GM12878 (cell line): ENCODE results near the gene SERPINB10. TPM values are rescaled to one million over a fixed set of nuclear protein-coding genes. Genes with fewer than 3 reads are reported as not detected.

Source experiments
- ATAC-seq: fragments of 200-7000 bp; cut with Tn5 transposase; 3 replicates; pipeline ENCODE4 v1.9.1; 2020; ENCODE audit warnings: mild to moderate bottlenecking, moderate library complexity
- BruUV-seq: library from RNA; stranded (reverse); fragments of 400-500 nt; replicated peaks from 2 replicates; lab custom pipeline; 2021; lab: Mats Ljungman, UMichigan
- CTCF ChIA-PET: fragments of 300-600 bp; sonication (Branson Sonifier 250); formaldehyde crosslinking; extraction: SDS; loops from one replicate; lab custom pipeline; 2021; ENCODE audit warnings: inconsistent platforms; lab: Yijun Ruan, JAX
- POLR2A ChIA-PET: fragments of 350-600 bp; formaldehyde crosslinking; extraction: SDS; loops from one replicate; lab custom pipeline; 2021; ENCODE audit warnings: inconsistent platforms; lab: Charles Lee
- RAD21 ChIA-PET: fragments of 300-600 bp; sonication (Branson Sonifier 250); formaldehyde crosslinking; loops from one replicate; lab custom pipeline; 2023; ENCODE audit warnings: antibody characterized with exemption; ENCODE audit not compliant: unreplicated experiment; lab: Charles Lee
- SMC1A ChIA-PET: fragments of 300-600 bp; sonication (Branson Sonifier 250); formaldehyde crosslinking; loops from one replicate; lab custom pipeline; 2023; ENCODE audit not compliant: unreplicated experiment, uncharacterized antibody; lab: Charles Lee
- DNase-seq: peaks from one replicate; pipeline ENCODE4 v3.0.0-alpha.2; 2011; ENCODE audit warnings: low read depth, low spot score
- FAIRE-seq: peaks from 3 replicates; lab custom pipeline; 2011; peaks lifted over from hg19 to GRCh38; lab: Jason Lieb, UNC
- H2AFZ ChIP-seq: 2 replicates; pipeline ENCODE4 v1.6.0; 2011; ENCODE audit warnings: low read depth, low read length, control low read depth; ENCODE audit not compliant: control insufficient read depth
- H3K27ac ChIP-seq: 2 replicates; pipeline ENCODE4 v1.5.1; 2011; ENCODE audit warnings: control low read depth; ENCODE audit not compliant: control insufficient read depth, insufficient read depth
- H3K27me3 ChIP-seq, 2 experiments: replicated peaks in 1 of 2; 2 replicates each; pipeline versions ENCODE4 v1.6.0 to v1.6.1; 2011; ENCODE audit warnings: low read length in 1 of 2; ENCODE audit not compliant: control insufficient read depth in 2 of 2, insufficient read depth in 2 of 2
- H3K36me3 ChIP-seq, 2 experiments: 2 replicates each; pipeline ENCODE4 v1.5.1; 2011; ENCODE audit warnings: low read length in 1 of 2; ENCODE audit not compliant: control insufficient read depth in 2 of 2, insufficient read depth in 2 of 2
- H3K4me1 ChIP-seq: 2 replicates; pipeline ENCODE4 v1.6.1; 2011; ENCODE audit warnings: mild to moderate bottlenecking, low read length, moderate library complexity, mixed read lengths; ENCODE audit not compliant: control insufficient read depth, insufficient read depth
- H3K4me2 ChIP-seq: 2 replicates; pipeline ENCODE4 v1.6.0; 2011; ENCODE audit warnings: control low read depth; ENCODE audit not compliant: control insufficient read depth, insufficient read depth
- H3K4me3 ChIP-seq: fragments of 200-600 bp; sonication (generic); 2 replicates; pipeline ENCODE4 v1.5.1; 2016
- H3K79me2 ChIP-seq: 2 replicates; pipeline ENCODE4 v1.6.0; 2011; ENCODE audit warnings: low read length; ENCODE audit not compliant: control insufficient read depth, insufficient read depth
- H3K9ac ChIP-seq: 2 replicates; pipeline ENCODE4 v1.8.0; 2011; ENCODE audit warnings: low read length, control low read depth, mixed read lengths; ENCODE audit not compliant: control insufficient read depth, insufficient read depth
- H3K9me3 ChIP-seq: replicated peaks from 3 replicates; pipeline ENCODE4 v1.5.1; 2011; ENCODE audit warnings: mild to moderate bottlenecking, low read length; ENCODE audit not compliant: control insufficient read depth, insufficient read depth
- H4K20me1 ChIP-seq: 2 replicates; pipeline ENCODE4 v1.6.0; 2011; ENCODE audit not compliant: control insufficient read depth, insufficient read depth
- BCL11A ChIP-seq: IDR thresholded peaks from 2 replicates; pipeline ENCODE4 v1.6.1; 2011; ENCODE audit warnings: low read depth, low read length
- BMI1 ChIP-seq: fragments of 450-650 bp; IDR thresholded peaks from 2 replicates; pipeline ENCODE4 v1.6.1; 2016; ENCODE audit warnings: mild to moderate bottlenecking, moderate library complexity, borderline replicate concordance
- EED ChIP-seq: sonication (generic); IDR thresholded peaks from 2 replicates; pipeline ENCODE4 v1.6.1; 2016; ENCODE audit warnings: antibody characterized with exemption, low read depth
- IKZF2 ChIP-seq, 2 experiments: fragments of 450-650 bp; IDR thresholded peaks; 2 replicates each; pipeline ENCODE4 v1.6.1; 2017; ENCODE audit warnings: mild to moderate bottlenecking in 2 of 2, moderate library complexity in 2 of 2
- JUNB ChIP-seq: IDR thresholded peaks from 2 replicates; pipeline ENCODE4 v1.6.1; 2016; ENCODE audit warnings: antibody characterized with exemption, mild to moderate bottlenecking
- NBN ChIP-seq: fragments of 450-650 bp; IDR thresholded peaks from 2 replicates; pipeline ENCODE4 v1.6.1; 2016
- NFXL1 ChIP-seq: fragments of 450-650 bp; IDR thresholded peaks from 2 replicates; pipeline ENCODE4 v1.6.1; 2017; ENCODE audit warnings: antibody characterized with exemption, mild to moderate bottlenecking, borderline replicate concordance
- POLR2A ChIP-seq: IDR thresholded peaks from 2 replicates; pipeline ENCODE4 v1.6.1; 2011; ENCODE audit warnings: low read depth, mild to moderate bottlenecking, low read length
- POLR2AphosphoS2 ChIP-seq: IDR thresholded peaks from 2 replicates; pipeline ENCODE4 v1.6.1; 2011; ENCODE audit warnings: low read depth, mild to moderate bottlenecking, low read length, improper control_type of control experiment, moderate library complexity
- POLR2AphosphoS5 ChIP-seq: IDR thresholded peaks from 2 replicates; pipeline ENCODE4 v1.6.1; 2011; ENCODE audit warnings: mild to moderate bottlenecking, low read length, inconsistent platforms
- RAD51 ChIP-seq: fragments of 450-650 bp; IDR thresholded peaks from 2 replicates; pipeline ENCODE4 v1.6.1; 2016; ENCODE audit warnings: moderate library complexity, mild to moderate bottlenecking, inconsistent platforms
- SMAD5 ChIP-seq: IDR thresholded peaks from 2 replicates; pipeline ENCODE4 v1.6.1; 2016; ENCODE audit warnings: antibody characterized with exemption, low read depth
- SMARCA5 ChIP-seq: fragments of 450-650 bp; IDR thresholded peaks from 2 replicates; pipeline ENCODE4 v1.6.1; 2017; ENCODE audit warnings: mild to moderate bottlenecking
- SRF ChIP-seq, 2 experiments: IDR thresholded peaks; 2 replicates each; pipeline ENCODE4 v1.6.1; 2011; ENCODE audit warnings: low read depth in 2 of 2, low read length in 2 of 2, mild to moderate bottlenecking in 1 of 2, moderate library complexity in 1 of 2
- SUZ12 ChIP-seq: fragments of 200-600 bp; sonication (generic); IDR thresholded peaks from one replicate; pipeline ENCODE4 v1.6.1; 2018; ENCODE audit warnings: antibody characterized with exemption, mild to moderate bottlenecking; ENCODE audit not compliant: unreplicated experiment
- TARDBP ChIP-seq: IDR thresholded peaks from 2 replicates; pipeline ENCODE4 v1.6.1; 2016; ENCODE audit warnings: borderline replicate concordance
- TCF3 ChIP-seq: IDR thresholded peaks from 2 replicates; pipeline ENCODE4 v1.6.1; 2012; ENCODE audit warnings: low read depth, mild to moderate bottlenecking, low read length, borderline replicate concordance; ENCODE audit not compliant: insufficient read depth
- ZNF384 ChIP-seq: IDR thresholded peaks from 2 replicates; pipeline ENCODE4 v1.6.1; 2012; ENCODE audit warnings: low read depth, mild to moderate bottlenecking, low read length, improper control_type of control experiment, borderline replicate concordance
- ZZZ3 ChIP-seq: IDR thresholded peaks from 2 replicates; pipeline ENCODE4 v1.6.1; 2011; ENCODE audit warnings: low read depth; ENCODE audit not compliant: control insufficient read depth, insufficient read length
- WGBS: methylation state at CpG from one replicate; pipeline ENCODE4 v1.1.6; 2016; ENCODE audit warnings: low lambda C conversion rate; ENCODE audit not compliant: insufficient replicate concordance, insufficient coverage; ENCODE audit errors: missing lambda C conversion rate; 5-methylcytosine and 5-hydroxymethylcytosine counted together
- in situ Hi-C: fragments of 300-500 bp; cut with MboI; formaldehyde crosslinking; loops from 9 replicates; pipeline ENCODE4 v1.14.3; 2018; ENCODE audit warnings: mixed read lengths
- intact Hi-C: fragments of 100-400 bp; cut with micrococcal nuclease; formaldehyde crosslinking; loops from one replicate; pipeline ENCODE4 v1.14.2; 2022; ENCODE audit not compliant: unreplicated experiment
- polyA plus RNA-seq, 11 experiments: library from polyadenylated mRNA; depleted of rRNA in 4 of 11; unstranded in 6 of 11; stranded (reverse) in 5 of 11; fragments of >200 nt; fragmentation: Nextera tagmentation in 4 of 11; fragmentation: Illumina TruSeq in 1 of 11; extraction: Ambion mirVana in 4 of 11; extraction: Trizol in 1 of 11; gene quantifications; 1 replicate in 1 of 11; 2 replicates in 10 of 11; pipeline versions ENCODE4 v1.2.1 to v1.2.3, GENCODE V29; 2011 to 2016; ENCODE audit warnings: inconsistent platforms in 2 of 11, missing spikeins in 2 of 11, low read depth in 1 of 11
- total RNA-seq, 4 experiments: library from RNA; depleted of rRNA in 3 of 4; stranded (reverse); fragments of >200 nt in 3 of 4; fragmentation: Illumina TruSeq in 1 of 4; extraction: Trizol in 1 of 4; gene quantifications; 2 replicates each; pipeline versions ENCODE4 v1.2.1 to v1.2.3, GENCODE V29; 2013 to 2021
- TF ChIP-seq, protein P1 (sequence below): fragments of 450-650 bp; IDR thresholded peaks from 2 replicates; pipeline ENCODE4 v1.6.1; 2017; ENCODE audit warnings: low read depth, mild to moderate bottlenecking, moderate library complexity
- TF ChIP-seq, protein P2 (sequence below): IDR thresholded peaks from 2 replicates; pipeline ENCODE4 v1.6.1; 2012; ENCODE audit warnings: low read depth, low read length, improper control_type of control experiment

Gene SERPINB10
- total and polyA plus RNA-seq, 10 of the 15 experiments (the other 5 are each of a cell fraction or from before 2014, with no cell fraction given) = 12.0 to 83.5 (median 24.1) TPM

DNA sequence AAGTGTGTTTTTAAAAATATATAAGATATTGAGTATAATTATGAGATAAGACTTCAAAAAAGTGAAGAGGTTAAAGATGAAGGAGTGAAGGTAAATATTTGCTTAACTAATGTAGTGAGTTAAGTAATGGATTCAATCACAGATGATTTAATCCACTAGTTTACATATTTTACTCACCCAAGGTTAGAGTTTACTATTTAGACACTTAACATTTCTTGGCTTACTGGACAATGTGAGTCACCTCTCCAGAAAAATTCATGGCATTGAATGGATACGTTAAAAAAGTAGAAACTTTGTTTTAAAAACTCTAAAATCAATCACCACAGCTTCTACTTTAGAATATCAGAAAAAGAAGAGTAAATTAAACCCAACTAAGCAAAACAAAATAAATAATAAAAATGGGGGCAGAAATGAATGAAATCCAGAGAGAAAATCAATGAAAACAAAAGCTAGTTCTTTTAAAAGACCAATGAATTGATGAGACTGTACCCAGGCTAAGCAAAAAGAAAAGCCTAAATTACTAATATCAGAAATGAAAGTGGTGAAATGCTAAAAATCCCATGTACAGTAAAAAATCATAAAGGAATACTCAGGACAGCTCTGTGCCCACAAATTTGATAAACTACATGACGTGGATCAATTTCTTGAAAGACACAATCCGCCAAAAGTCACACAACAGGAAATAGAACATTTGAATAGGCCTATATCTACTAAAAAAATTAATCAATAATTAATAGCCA is 39.5 kb downstream of the SERPINB10 start (continued):
- TF ChIP-seq SMAD5 = no peak
- TF ChIP-seq JUNB = peak; percentile 54
- TF ChIP-seq, protein P1, sequence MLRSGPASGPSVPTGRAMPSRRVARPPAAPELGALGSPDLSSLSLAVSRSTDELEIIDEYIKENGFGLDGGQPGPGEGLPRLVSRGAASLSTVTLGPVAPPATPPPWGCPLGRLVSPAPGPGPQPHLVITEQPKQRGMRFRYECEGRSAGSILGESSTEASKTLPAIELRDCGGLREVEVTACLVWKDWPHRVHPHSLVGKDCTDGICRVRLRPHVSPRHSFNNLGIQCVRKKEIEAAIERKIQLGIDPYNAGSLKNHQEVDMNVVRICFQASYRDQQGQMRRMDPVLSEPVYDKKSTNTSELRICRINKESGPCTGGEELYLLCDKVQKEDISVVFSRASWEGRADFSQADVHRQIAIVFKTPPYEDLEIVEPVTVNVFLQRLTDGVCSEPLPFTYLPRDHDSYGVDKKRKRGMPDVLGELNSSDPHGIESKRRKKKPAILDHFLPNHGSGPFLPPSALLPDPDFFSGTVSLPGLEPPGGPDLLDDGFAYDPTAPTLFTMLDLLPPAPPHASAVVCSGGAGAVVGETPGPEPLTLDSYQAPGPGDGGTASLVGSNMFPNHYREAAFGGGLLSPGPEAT = peak; percentile 35; the same call in 1 of the 2 replicates
- TF ChIP-seq IKZF2 (IDR thresholded peaks at IDR 0.05) = peak; percentile 21 to 43; a peak in 1 of 4 replicates

DNA sequence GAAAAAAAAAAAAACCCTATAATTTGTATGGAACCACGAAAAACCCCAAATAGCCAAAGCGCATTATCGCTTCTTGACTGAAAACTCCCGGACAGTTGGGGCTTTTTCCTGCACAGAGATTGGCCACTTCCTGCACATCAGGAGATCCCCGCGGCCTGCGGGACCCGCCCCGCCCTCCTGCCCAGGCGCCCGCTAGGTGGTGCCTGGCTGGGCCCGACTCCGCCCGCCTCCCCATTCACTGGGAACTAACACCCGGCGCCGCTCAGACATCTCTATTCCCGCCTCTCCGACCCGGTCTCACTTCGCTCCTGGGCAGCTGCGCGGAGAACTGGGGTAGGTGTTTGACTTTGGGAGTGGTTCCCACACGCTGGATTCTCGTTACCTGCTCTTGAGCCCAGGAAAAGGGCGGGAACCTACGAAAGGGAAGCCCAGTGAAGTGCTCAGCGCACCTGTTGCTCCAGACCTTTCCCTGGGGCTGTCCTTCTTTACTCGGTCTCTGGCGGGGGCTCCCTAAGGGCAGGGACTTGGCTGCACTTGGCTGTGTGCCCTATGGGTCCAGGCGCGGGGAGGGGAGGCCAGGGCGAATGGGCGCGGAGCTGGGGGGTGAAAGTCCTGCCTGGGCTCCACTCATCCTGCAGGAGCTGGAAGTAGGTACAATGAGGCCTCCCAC is 41.4 kb downstream of the SERPINB10 start, which contains the start of gene HMSD:
HMSD (plus strand) TSS at position 234 of the 670 bp plus-strand sequence. CDS start 4,155 bp downstream, outside the sequence.
- CTCF ChIA-PET = interaction anchor here (0.8 to 7.7 kb wide), 5 partner anchors 13 to 63 kb away, joined by 3 to 70 read pairs (median 4); no protein-coding TSS in a partner anchor
- DNase-seq (peak; percentile 57), FAIRE-seq (peak; percentile 41), ATAC-seq (peak; percentile 93)
- peak within 1 kb of the TSS; percentile 97 for H3K27ac ChIP-seq
- H3K27me3 ChIP-seq = no peaks in the 10 kb centered on the region
- peak within 1 kb of the TSS; percentile 92 for H2AFZ ChIP-seq
- H4K20me1 ChIP-seq = no peaks in the 10 kb centered on the region
- BruUV-seq = TSS peak; percentile 72
- in situ Hi-C loops (no loop called here), intact Hi-C loops (no loop called here)
- H3K4me2 ChIP-seq = peak within 1 kb of the TSS; percentile 79
- SMC1A ChIA-PET = interaction anchor here (0.9 to 2.1 kb wide), 3 partner anchors 10 to 41 kb away, joined by 3 to 16 read pairs (median 4); no protein-coding TSS in a partner anchor
- H3K4me1 ChIP-seq = peaks cover 9% of the 10 kb centered on the region
- RAD21 ChIA-PET = interaction anchor here (0.8 to 1.8 kb wide), 2 partner anchors 10 to 13 kb away, joined by 3 to 12 read pairs; no protein-coding TSS in a partner anchor
- peak within 1 kb of the TSS; percentile 94 for H3K9ac ChIP-seq
- under 1% methylated on average over 30 of the region's 35 CpGs for WGBS
- peaks cover 1 to 8% of the 10 kb centered on the region in 2 experiments; a peak in 3 of 4 replicates for H3K36me3 ChIP-seq
- peak within 1 kb of the TSS; percentile 89 for H3K4me3 ChIP-seq
- H3K9me3 ChIP-seq = no peaks in the 10 kb centered on the region; the same call in 2 of the 3 replicates
- POLR2A ChIA-PET = interaction anchor here (1.0 to 1.8 kb wide), 5 partner anchors 11 to 55 kb away, joined by 3 to 6 read pairs (median 4); no protein-coding TSS in a partner anchor
- H3K79me2 ChIP-seq = peaks cover 50% of the 10 kb centered on the region
- TF ChIP-seq SUZ12 (no peak), RAD51 (no peak), SMARCA5 (no peak), EED (peak; percentile 92), POLR2A (peak; percentile 76), POLR2AphosphoS2 (no peak), TCF3 (0 out of 2 replicates have a peak, but pooled peaks have one; percentile 23), ZNF384 (peak; percentile 61; the same call in 1 of the 2 replicates), POLR2AphosphoS5 (peak; percentile 91), BCL11A (0 out of 2 replicates have a peak, but pooled peaks have one; percentile 45), TARDBP (no peak), NBN (peak; percentile 58; the same call in 1 of the 2 replicates), BMI1 (no peak), NFXL1 (no peak), ZZZ3 (no peak), SRF (IDR thresholded peaks at IDR 0.05; ENCODE audit: low read depth in 2 of 2, low read length in 2 of 2) (no peak)
- TF ChIP-seq, protein P2, sequence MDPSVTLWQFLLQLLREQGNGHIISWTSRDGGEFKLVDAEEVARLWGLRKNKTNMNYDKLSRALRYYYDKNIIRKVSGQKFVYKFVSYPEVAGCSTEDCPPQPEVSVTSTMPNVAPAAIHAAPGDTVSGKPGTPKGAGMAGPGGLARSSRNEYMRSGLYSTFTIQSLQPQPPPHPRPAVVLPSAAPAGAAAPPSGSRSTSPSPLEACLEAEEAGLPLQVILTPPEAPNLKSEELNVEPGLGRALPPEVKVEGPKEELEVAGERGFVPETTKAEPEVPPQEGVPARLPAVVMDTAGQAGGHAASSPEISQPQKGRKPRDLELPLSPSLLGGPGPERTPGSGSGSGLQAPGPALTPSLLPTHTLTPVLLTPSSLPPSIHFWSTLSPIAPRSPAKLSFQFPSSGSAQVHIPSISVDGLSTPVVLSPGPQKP = no peak
